ENCODE results near the gene ZNF512.

Gene ZNF512

DNA sequence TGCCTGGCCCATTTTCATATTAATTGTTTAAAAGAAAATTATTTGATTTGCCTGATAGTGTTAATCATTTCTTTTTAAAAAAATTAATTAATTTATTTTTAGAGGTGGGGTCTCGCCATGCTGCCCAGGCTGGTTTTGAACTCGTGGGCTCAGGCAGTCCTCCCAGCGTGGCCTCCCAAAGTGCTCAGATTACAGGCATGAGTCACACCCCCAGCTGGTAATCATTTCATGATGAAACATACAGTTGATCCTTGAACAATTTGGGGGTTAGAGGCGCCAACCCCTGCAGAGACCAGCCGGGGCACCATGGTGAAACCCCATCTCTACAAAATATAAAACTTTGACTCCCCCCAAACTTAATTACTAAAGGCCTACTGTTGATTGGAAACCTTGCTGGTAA is 53.9 kb downstream of the ZNF512 start:
- no peak for DNase-seq (ENCODE audit: low read depth)

DNA sequence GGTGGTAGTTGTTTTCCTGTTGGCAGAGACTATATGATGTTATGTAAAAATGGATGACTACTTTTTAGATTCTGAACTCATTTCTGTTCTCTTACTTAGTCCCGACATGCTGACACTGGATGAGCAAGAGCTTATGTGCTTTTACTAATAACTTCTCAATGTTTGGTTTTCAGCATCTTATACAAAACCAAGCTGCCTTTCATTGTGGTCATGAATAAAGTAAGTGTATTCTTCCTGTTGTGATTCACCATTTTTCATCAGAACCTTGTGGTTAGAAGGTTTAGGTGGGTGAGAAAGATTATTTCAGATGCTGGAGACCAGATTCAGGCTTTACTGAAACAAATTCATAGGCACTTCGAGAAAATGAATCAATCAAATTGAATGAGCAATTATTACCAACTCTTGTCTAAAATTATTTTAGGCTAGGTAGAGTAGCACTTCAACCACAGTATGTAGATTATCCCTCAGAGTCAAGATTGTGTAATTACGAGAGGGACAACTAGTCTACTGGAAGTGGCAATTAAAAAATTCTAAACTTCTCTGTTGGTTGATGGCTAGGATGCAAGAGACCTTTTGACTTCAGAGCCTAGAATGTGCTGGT is 55.3 kb downstream of the ZNF512 start:
- DNase-seq (ENCODE audit: low read depth), result peak; percentile 84

DNA sequence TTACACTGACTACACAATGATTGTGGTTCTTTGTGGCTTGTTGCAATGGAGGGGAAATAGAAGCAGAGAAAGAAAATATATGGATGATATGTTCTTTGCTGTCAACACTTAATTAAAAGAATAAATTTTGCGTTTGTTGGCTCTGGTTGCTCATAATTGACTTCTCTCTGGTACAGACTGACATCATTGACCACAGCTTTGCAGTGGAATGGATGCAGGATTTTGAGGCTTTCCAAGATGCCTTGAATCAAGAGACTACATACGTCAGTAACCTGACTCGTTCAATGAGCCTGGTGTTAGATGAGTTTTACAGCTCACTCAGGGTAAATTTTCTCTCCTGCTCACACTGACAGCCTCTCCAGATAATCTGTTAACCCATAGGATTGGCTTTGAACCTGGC is 55.9 kb downstream of the ZNF512 start:
- no peak for DNase-seq (ENCODE audit: low read depth)

DNA sequence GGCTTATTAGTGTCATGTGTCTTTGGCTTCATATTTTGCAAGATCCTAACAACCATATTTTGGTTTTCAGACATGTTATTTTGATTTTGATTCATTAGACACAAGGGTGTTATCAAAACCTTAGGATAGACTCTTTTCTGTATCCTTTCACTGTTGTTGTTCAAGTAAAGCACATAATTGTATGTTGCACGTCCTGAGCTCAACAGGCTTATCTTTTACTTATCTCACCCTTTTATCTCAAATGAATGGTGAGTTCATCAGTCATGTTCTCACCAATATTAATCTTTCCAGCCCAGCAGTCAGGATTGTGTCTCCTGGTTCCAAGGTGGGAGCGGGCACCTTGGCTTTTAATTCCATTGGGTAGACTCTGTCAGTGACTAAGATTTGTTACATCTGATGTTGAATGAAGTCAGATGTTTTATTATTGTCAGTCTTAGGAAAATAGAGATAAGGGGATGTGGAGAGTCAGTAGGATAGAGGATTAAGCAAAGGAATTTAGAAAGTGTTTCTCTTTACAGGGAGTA is 57.9 kb downstream of the ZNF512 start:
- no peak for DNase-seq (ENCODE audit: low read depth)

DNA sequence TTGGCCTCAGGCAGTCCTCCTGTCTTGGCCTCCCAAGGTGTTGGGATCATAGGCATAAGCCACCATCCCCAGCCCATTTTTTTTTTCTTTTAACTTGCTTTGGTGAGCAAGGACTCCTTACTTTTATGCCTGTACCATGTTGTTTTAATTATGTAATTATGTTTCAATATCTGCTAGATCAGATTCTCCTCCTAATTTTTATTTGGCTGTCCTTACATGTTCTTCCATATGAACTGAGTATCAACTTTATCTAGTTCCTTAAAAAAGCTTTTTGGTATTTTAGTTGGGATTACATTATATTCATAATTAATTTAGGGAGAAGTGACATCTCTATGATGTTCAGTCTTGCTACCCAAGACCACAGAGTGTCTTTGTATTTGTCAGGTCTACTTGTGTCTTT is 62.4 kb downstream of the ZNF512 start:
- no peak for DNase-seq (ENCODE audit: low read depth)

DNA sequence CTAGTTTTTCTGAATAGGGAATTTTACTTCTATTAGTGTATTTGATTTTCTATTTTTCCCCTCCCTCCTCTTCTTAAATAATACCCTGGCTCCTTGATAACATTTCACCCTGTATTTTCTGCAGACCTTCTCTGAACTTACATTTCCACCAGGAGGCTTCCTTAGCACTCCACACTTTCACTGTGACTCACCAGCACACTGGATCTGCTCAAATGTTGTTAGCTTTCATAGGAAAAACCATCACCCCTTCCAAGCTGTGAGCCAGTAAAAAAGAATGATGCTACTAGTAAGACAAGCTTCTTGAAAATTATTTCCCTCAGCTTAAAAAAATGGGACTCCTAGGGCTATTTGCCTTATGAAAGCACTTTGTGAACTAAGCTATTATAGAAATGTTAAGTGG is 64.4 kb downstream of the ZNF512 start:
- no peak for DNase-seq (ENCODE audit: low read depth)

DNA sequence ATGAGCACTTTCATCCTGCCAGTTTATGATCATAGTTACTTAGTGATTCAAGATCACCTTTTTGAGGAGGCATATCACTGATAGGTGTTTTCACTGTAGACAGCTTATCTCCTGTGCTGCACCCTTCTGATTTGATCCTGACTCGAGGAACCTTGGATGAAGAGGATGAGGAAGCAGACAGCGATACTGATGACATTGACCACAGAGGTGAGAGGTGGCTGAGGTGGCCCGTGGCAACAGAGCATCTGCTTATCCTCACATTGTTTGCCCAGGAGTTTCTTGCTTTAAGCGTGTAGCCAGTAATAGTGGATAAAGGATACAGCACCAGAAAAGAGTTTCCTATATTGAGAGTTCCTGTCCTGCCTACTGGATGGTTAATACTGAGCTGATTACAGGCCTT is 64.9 kb downstream of the ZNF512 start:
- DNase-seq (ENCODE audit: low read depth), result no peak

DNA sequence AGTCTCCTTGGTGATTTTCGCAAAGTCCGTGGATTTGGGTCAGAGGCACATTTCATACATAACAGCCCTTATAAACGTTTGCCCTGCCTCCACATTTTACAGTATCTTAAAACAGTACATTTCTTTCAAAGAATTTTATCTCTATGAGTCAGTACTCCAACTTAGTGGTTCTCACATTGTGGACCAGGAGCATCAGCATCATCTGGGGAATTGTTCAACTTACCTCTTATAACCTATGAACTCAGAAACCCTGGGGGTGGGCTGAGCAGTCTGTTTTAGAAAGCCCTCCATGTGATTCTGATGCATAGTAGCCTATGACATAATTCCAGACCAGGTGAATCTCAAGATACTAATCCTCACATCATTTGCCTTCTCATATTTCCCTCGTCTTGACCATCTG is 68.2 kb downstream of the ZNF512 start:
- no peak for DNase-seq (ENCODE audit: low read depth)

DNA sequence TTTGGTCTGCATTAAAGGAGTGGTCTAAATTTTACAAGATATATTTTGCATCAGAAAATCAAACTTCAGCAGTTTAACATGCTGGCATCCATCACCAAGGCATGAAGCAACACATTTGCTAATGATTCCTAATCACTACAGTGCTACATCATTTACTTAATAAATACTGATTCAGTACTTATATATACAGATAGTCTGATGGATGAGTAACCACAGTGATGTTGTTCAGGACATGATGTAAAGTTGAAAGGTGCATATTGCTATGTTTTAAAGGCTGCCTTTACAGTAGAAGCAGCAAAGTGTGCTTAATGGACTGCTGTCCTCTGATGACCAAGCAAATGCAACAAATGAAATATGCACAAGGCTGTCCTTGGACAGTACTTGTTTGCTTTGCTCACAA is 69.5 kb downstream of the ZNF512 start:
- no peak for DNase-seq (ENCODE audit: low read depth)

DNA sequence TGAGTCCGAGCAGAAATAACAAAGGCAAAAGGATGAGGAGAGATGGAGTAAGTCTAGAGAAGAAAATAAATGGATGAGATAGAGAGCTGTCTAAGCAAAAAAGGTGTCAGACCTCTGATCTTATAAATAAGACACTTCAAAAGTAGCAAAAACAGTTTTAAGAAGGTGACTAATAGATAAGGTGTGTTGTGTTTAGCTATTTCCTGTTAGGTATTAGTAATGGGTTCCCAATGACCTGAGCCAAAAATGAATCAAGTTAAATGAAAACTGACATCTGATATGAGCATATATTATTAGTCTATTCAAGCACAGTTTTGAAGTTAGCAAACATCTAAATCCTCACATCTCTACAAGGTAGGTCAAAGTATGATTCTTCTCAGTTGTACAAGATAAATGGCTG is 69.9 kb downstream of the ZNF512 start:
- DNase-seq (ENCODE audit: low read depth), result no peak

DNA sequence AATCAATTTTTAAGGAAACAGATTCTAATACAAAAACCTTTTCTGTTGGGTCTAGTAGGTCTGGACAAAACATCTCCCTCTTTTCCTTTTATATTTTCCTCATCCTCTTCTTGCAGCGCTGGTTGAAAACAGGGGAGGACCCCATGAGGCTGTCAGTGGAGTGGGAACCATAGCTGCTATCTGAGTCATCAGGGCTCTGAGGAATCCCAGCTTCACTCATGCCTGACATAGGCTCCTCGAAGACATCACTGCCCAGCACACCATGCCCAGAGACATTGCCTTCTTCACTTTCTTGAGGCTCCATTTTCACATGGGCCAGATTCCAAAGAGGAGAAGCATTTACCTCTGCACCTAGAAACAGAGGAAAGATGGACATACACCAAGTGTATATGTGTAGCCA is 70.6 kb downstream of the ZNF512 start:
- DNase-seq (ENCODE audit: low read depth), result no peak

DNA sequence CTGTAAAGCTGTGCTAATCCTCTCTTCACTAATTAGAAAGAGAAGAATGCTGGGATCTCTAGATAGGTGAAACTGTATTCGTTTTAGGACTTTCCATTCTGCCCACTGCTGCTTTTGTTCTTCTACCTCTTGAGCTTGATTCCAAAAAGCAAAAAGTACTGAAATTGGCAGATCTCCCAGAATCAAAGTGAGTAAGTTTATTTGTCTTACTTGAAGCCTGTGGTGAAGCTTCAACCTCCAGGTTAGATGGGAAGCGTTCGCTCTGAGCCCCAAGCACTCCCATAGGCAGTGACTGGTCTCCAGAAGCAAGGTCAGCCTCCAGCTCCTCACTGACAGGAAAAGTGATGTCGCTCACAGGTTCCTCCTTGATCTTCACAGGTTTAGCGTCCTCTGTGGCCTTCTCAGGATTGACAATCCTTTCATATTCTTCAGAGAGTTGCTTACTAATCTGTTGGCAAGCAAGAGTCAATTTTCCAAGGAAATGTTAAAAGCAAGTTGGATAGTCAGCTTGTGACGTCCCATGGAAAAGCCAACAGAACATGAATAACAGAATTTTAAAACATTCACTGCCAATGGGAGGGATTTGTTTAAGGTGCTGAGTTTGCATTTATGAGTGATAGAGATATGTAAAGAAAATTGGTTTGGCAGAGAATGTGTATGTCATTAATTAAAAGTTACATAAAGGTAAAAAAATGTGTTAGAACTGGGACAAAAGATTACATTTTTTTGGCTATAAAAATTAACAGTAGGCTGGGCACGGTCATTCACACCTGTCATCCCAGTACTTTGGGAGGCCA is 72.5 kb downstream of the ZNF512 start:
- no peak for DNase-seq (ENCODE audit: low read depth)

DNA sequence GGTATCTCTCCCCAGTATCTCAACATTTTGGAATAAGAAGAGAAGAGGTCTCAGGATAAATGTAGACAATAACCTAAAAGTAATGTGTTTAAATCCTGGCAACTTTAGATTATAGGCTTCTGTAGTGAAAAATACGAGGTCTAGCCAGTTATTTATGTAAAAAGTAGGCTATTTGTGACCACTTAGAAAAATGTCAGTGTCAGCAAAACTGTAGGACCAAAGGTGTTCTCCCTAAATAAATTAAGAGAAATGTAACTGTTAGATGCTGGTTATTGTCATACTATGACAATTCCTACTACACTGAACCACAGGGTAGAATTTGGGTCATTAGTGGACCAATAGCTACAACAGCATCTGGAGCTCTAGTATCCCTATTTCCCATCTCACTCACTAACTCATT is 78.5 kb downstream of the ZNF512 start:
- no peak for DNase-seq (ENCODE audit: low read depth)

DNA sequence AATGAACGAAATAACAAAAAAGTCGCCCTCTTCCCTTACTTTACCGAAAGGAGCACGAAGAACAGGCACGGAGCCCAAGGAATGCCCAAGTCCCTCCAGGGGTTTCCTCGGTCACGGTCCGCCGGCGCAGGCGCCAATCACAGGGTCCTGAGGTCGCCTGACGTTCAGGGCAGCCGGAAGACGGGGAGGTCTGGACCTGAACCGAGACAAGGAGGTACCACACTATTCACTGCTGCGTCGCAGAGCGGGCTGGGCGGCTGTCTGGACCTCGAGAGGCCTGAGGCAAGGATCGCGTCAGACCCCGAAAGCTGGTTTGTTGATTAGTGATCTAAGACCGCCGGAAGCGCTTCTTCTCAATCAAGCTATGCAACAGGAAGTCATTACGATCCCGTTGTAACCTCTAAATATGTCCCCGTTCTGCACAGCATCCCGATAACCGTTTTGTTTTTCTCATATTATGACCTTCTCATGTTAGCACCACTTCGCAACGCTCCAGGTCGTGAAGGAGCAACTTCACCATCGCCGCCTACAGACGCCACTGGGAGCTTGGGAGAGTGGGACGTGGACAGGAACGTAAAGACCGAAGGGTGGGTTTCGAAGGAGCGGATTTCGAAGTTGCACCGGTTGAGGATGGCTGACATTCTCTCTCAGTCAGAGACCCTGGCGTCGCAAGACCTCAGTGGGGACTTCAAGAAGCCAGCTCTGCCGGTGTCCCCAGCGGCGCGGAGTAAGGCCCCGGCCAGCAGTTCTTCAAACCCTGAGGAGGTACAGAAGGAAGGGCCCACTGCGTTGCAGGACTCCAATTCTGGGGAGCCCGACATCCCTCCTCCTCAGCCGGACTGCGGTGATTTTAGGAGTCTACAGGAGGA is 80.7 kb downstream of the ZNF512 start, which contains the start of the genes SLC4A1AP and SUPT7L:
SLC4A1AP (plus strand) TSS at position 605 of the 869 bp plus-strand sequence; CDS start at position 631, 26 bp downstream.
SUPT7L (minus strand) TSS at position 330 of the 869 bp plus-strand sequence. CDS start 1,422 bp downstream, outside the sequence.
- peak; percentile 85 for DNase-seq (ENCODE audit: low read depth)

DNA sequence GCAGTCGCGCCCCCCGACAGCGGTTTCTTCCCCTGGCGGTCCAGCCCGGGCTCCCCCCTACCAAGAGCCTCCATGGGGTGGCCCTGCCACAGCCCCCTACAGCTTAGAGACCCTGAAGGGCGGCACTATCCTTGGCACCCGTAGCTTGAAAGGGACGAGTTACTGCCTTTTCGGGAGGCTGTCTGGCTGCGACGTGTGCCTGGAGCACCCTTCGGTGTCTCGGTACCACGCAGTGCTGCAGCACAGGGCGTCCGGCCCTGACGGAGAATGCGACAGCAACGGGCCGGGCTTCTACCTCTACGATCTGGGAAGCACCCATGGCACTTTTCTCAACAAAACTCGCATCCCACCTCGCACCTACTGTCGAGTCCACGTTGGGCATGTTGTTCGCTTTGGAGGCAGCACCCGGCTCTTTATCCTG is 81.3 kb downstream of the ZNF512 start:
- DNase-seq (ENCODE audit: low read depth), result no peak

DNA sequence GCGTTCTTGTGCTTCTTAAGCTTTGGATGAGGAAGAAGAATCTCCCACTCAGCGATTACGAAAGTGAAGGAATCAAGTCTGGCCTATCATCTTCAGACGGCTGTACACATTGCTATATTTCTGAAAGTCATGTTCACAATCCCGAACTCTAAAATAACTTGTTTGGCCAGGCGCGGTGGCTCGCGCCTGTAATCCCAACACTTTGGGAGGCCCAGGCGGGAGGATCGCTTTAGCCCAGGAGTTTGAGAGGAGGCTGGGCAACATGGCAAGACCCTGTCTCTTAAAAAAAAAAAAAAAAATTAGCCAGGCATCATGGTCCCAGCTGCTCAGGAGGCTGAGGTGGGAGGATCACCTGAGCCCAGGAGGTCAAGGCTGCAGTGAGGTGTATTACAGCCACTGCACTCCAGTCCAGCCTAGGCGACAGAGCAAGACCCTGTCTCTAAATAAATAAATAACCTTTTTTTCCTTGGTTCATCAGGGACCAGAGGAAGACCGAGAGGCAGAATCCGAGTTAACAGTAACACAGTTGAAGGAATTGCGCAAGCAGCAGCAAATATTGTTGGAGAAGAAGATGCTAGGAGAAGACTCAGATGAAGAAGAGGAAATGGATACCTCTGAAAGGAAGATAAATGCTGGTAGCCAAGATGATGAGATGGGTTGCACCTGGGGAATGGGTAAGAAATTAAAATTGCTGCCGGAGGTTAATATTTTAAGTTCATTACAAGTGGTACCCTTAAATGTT is 82.0 kb downstream of the ZNF512 start:
- DNase-seq (ENCODE audit: low read depth), result no peak

DNA sequence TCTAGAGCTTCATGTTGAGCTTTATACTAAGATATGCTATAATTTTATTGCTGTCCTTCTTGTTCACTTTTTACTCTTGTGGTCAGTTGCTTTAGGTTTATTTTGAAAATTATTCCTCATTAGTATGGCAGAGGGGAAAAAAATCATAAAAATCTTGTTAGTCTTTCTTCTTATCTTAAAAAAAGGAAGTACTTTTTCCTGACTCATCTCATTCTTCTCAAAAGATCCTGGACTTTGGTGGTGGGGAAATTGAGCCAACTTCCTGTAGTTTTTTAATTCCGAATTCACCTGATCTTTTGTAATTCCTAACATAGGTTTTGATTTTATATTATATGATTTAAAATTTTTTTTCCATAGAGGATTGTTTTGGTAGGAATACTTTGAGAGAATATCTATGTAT is 84.6 kb downstream of the ZNF512 start:
- no peak for DNase-seq (ENCODE audit: low read depth)

DNA sequence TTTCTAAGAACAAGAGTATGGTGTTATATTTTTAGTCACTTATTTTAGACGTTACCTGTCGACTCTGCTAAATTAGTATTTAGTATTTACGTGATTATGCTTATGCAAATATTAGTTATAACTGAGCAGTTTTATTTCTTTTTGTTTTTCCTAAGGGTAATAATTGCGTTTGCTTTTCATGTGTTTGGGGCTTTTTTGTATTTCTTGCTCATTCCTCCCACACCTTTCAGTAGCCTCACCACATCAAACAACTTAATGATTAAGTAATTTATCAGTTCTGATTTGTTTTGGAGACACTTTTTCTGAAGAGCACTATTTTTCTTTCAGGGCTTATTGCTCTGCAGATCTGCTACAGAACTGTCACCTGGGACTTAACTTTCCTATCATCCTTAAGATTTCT is 88.4 kb downstream of the ZNF512 start:
- DNase-seq (ENCODE audit: low read depth), result no peak

All from HS-5 (cell line).